Parathyroid adenoma (tissue), 2 donors: ENCODE measurements around the gene CWC27.
A peak's percentile ranks its signal among the peaks of the same experiment; 100 is the strongest.

Source experiments
- H2AFZ ChIP-seq: fragments of 300-600 bp; sonication (generic); one replicate; pipeline ENCODE4 v1.7.0; 2017; ENCODE audit warnings: antibody characterized with exemption, mild to moderate bottlenecking
- H3K27ac ChIP-seq: fragments of 300-600 bp; sonication (generic); one replicate; pipeline ENCODE4 v1.7.0; 2017
- H3K27me3 ChIP-seq: fragments of 300-600 bp; sonication (generic); one replicate; pipeline ENCODE4 v1.7.0; 2017; ENCODE audit warnings: low read length; ENCODE audit not compliant: control insufficient read depth, insufficient read depth
- H3K36me3 ChIP-seq: fragments of 300-600 bp; sonication (generic); one replicate; pipeline ENCODE4 v1.7.0; 2017; ENCODE audit warnings: low read length; ENCODE audit not compliant: control insufficient read depth, insufficient read depth
- H3K4me1 ChIP-seq: fragments of 300-600 bp; sonication (generic); one replicate; pipeline ENCODE4 v1.7.0; 2017; ENCODE audit warnings: control low read depth
- H3K4me2 ChIP-seq: fragments of 300-600 bp; sonication (generic); one replicate; pipeline ENCODE4 v1.7.0; 2017; ENCODE audit warnings: low read length
- H3K4me3 ChIP-seq: fragments of 300-600 bp; sonication (generic); one replicate; pipeline ENCODE4 v1.7.0; 2017; ENCODE audit warnings: low read depth, low read length
- H3K79me2 ChIP-seq: fragments of 300-600 bp; sonication (generic); one replicate; pipeline ENCODE4 v1.7.0; 2017; ENCODE audit warnings: control low read depth
- H3K9ac ChIP-seq: fragments of 300-600 bp; sonication (generic); one replicate; pipeline ENCODE4 v1.7.0; 2017; ENCODE audit warnings: mild to moderate bottlenecking
- H3K9me3 ChIP-seq: fragments of 300-600 bp; sonication (generic); one replicate; pipeline ENCODE4 v1.7.0; 2017; ENCODE audit warnings: low read length; ENCODE audit not compliant: control insufficient read depth
- CTCF ChIP-seq: fragments of 300-600 bp; sonication (generic); IDR thresholded peaks from one replicate; pipeline ENCODE4 v1.7.0; 2017; ENCODE audit warnings: antibody characterized with exemption, mild to moderate bottlenecking
- donor health status: primary hyperparathyroidism.

CWC27 gene

GRCh38 chr5:64800926-64801325, 32.2 kb downstream of the CWC27 start:
- Histone ChIP-seq H3K27ac (no peak overlapping the region), H3K4me2 (no peak overlapping the region), H3K9me3 (no peaks in the 10 kb centered on the region), H3K4me1 (no peaks in the 10 kb centered on the region), H3K27me3 (no peaks in the 10 kb centered on the region), H3K79me2 (no peaks in the 10 kb centered on the region), H3K36me3 (no peaks in the 10 kb centered on the region), H3K9ac (no peak overlapping the region), H2AFZ (no peak overlapping the region), H3K4me3 (no peak overlapping the region)
- no peak for TF ChIP-seq CTCF

- no peaks in the 10 kb centered on the region for H3K4me1 ChIP-seq
- H3K9ac ChIP-seq: no peak overlapping the region
- no peaks in the 10 kb centered on the region for H3K36me3 ChIP-seq
Measured at GRCh38 chr5:64806537-64806936, 37.8 kb downstream of the CWC27 start.

GRCh38 chr5:64807520-64807919, 38.8 kb downstream of the CWC27 start:
- no peak overlapping the region for H2AFZ ChIP-seq
- H3K36me3 ChIP-seq: no peaks in the 10 kb centered on the region
- no peak overlapping the region for H3K4me2 ChIP-seq
- no peaks in the 10 kb centered on the region for H3K27me3 ChIP-seq
- no peaks in the 10 kb centered on the region for H3K4me1 ChIP-seq
- no peak overlapping the region for H3K27ac ChIP-seq
- H3K9me3 ChIP-seq: no peaks in the 10 kb centered on the region
- no peaks in the 10 kb centered on the region for H3K79me2 ChIP-seq
- H3K4me3 ChIP-seq: no peak overlapping the region
- no peak overlapping the region for H3K9ac ChIP-seq
- TF ChIP-seq CTCF: no peak

More at GRCh38 chr5:64806537-64806936, 37.8 kb downstream of the CWC27 start:
- no peak overlapping the region for H3K4me2 ChIP-seq
- H3K4me3 ChIP-seq: no peak overlapping the region
- H3K27me3 ChIP-seq: no peaks in the 10 kb centered on the region
- H2AFZ ChIP-seq: no peak overlapping the region
- no peak overlapping the region for H3K27ac ChIP-seq
- H3K79me2 ChIP-seq: no peaks in the 10 kb centered on the region
- TF ChIP-seq CTCF: no peak
- H3K9me3 ChIP-seq: no peaks in the 10 kb centered on the region

GRCh38 chr5:64811050-64811640, 42.4 kb downstream of the CWC27 start:
- Histone ChIP-seq H3K4me1 (no peaks in the 10 kb centered on the region), H3K79me2 (no peaks in the 10 kb centered on the region), H3K36me3 (no peaks in the 10 kb centered on the region), H3K4me3 (no peak overlapping the region), H3K9me3 (no peaks in the 10 kb centered on the region), H3K27me3 (no peaks in the 10 kb centered on the region), H2AFZ (no peak overlapping the region), H3K27ac (no peak overlapping the region), H3K9ac (no peak overlapping the region), H3K4me2 (no peak overlapping the region)
- peak; percentile 75 for TF ChIP-seq CTCF

GRCh38 chr5:64814073-64814472, 45.3 kb downstream of the CWC27 start:
- H3K27me3 ChIP-seq: no peaks in the 10 kb centered on the region
- H3K4me1 ChIP-seq: no peaks in the 10 kb centered on the region
- H2AFZ ChIP-seq: no peak overlapping the region
- no peak overlapping the region for H3K4me2 ChIP-seq
- H3K4me3 ChIP-seq: no peak overlapping the region
- no peak overlapping the region for H3K9ac ChIP-seq
- H3K9me3 ChIP-seq: no peaks in the 10 kb centered on the region
- H3K36me3 ChIP-seq: no peaks in the 10 kb centered on the region
- no peak for TF ChIP-seq CTCF
- no peaks in the 10 kb centered on the region for H3K79me2 ChIP-seq
- no peak overlapping the region for H3K27ac ChIP-seq
